ENCODE measurements around the gene UGT1A10.
"Not testable (repeated sequence)": the region's sequence is repeated elsewhere in the genome, so short reads cannot be mapped to it uniquely, and the experiment has no call there.

Gene UGT1A10

GRCh38 chr2:233636306-233636705 lies at the start of gene UGT1A10:
Gene UGT1A10, plus strand, starts transcription at chr2:233636448. Its CDS starts 75 bp downstream, at chr2:233636523.
- DNase-seq (ENCODE audit: low read depth) = not testable (repeated sequence)

DNA sequence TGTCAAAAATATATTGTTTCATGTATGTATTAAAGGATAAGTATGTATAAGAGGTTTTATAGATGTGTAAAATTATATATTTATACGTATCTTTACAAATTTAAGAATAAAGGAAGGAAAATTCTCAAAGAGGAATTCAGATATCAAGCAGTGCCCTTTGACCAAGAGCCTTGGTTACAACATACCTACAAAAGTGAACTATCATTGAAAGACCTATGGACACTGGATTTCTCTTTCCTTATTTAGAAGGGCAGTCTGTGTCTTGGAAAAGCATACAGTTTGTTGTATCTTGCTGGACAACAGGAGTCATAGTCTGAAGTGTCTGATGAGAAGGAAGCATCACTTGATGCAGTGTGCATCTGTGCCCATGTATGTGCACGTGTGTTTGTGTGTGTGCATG lies 47.8 kb upstream of the UGT1A10 start:
- no peak for DNase-seq (ENCODE audit: low read depth)

DNA sequence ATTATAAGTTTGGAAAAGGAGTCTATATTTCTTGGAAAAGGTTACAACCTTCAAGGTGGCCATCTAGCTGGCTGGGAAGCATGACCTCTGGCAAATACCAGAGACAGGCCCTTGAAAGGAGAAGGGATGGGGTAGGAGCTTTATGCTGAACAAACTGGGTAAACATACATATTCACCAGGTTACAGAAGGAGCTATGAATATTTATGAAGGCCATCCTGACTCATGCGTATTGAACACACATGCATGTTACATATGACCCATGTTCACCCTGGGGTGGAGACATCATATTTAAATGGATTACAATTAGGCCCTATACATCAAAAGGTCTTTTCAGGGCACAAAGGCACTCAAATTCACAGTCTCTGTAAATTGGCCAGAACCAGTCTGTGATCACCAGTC lies 43.5 kb upstream of the UGT1A10 start:
- not testable (repeated sequence) for DNase-seq (ENCODE audit: low read depth)

DNA sequence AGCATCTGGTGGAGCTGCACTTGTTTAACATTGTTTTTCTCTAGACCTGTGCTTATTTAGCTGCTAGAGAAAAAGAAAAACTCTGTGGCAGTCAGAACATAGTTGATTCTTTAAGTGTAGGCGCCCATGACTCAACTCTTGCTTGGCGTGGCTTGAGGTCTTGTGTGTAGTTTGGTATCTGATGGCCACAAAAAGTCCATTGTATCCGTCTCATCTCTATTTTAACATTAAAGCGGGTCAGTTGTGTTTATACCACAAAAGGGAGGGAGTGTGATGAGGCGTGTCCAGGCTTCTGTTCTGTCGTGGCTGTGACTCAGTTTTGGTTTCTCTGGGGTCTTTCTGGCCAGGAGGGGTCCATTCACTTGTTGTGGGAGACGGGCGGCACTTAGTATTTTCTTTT lies 43.0 kb upstream of the UGT1A10 start:
- no peak for DNase-seq (ENCODE audit: low read depth)

GRCh38 chr2:233597522-233597921 lies 38.7 kb upstream of the UGT1A10 start:
- DNase-seq (ENCODE audit: low read depth) = no peak

GRCh38 chr2:233598952-233599351 lies 37.3 kb upstream of the UGT1A10 start:
- no peak for DNase-seq (ENCODE audit: low read depth)

- no peak for DNase-seq (ENCODE audit: low read depth)
Observed at GRCh38 chr2:233600386-233600785, 35.9 kb upstream of the UGT1A10 start.

DNA sequence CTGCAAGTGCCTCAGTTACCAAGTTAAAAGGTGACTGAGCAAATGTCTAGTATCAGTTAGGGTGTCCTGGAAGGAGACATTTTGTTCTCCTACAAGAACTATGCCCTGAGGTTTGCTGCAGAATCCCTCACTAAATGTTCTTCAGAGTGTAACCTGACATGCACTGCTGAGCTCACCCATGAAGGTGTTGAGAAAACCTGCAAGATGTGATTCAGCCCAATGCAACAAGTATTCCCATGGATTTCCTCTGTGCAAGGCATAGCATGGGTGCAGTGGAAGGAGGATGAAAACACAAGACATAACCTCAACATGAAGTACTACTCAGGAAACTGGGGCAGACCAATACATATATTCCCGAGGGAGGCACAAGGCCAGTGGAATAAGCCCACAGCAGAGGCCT lies 34.2 kb upstream of the UGT1A10 start:
- DNase-seq (ENCODE audit: low read depth) = no peak

GRCh38 chr2:233603520-233603919 lies 32.7 kb upstream of the UGT1A10 start:
- no peak for DNase-seq (ENCODE audit: low read depth)

DNA sequence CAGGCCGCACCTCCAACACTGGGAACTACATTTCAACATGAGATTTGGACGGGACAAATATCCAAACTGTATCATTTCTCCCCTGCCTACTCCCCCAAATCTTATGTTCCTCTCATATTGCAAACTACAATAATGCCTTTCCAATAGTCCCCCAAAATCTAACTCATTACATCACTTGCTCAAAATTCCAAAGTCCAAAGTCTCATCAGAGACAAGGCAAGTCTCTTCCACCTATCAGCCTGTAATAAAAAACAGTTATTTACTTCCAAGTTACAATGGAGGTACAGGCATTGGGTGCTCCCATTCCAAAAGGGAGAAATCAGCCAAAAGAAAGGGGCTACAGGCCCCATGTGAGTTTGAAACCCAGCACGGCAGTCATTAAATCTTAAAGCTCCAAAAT lies 31.4 kb upstream of the UGT1A10 start:
- no peak for DNase-seq (ENCODE audit: low read depth)

GRCh38 chr2:233605680-233606079 lies 30.6 kb upstream of the UGT1A10 start:
- no peak for DNase-seq (ENCODE audit: low read depth)

- no peak for DNase-seq (ENCODE audit: low read depth)
Observed at GRCh38 chr2:233611284-233611683, 25.0 kb upstream of the UGT1A10 start.

- DNase-seq (ENCODE audit: low read depth) = not testable (repeated sequence)
Observed at GRCh38 chr2:233617476-233617875, 18.8 kb upstream of the UGT1A10 start, which contains the start of gene UGT1A8. Gene UGT1A8, plus strand, starts transcription at chr2:233617633. Its CDS starts 75 bp downstream, at chr2:233617708.

DNA sequence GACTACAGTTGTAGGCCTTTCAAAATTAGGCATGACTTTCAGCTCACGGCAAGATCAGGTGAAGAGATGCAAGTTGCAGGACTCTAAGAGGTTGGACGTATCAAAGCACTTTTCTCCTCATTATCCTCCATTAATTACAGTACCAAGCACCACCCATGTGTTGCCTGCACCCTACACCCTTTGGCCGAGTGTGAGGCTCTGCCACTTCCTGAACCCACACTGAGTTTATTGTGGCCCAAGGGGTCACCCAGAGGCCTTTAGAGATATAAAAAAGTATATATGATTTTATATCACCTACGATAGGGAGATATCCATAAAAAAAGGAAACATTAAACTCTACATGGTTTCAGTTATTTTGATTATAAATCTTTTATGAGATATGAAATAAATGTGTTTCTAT lies 16.0 kb upstream of the UGT1A10 start:
- no peak for DNase-seq (ENCODE audit: low read depth)

GRCh38 chr2:233621863-233622262 lies 14.4 kb upstream of the UGT1A10 start:
- not testable (repeated sequence) for DNase-seq (ENCODE audit: low read depth)

DNA sequence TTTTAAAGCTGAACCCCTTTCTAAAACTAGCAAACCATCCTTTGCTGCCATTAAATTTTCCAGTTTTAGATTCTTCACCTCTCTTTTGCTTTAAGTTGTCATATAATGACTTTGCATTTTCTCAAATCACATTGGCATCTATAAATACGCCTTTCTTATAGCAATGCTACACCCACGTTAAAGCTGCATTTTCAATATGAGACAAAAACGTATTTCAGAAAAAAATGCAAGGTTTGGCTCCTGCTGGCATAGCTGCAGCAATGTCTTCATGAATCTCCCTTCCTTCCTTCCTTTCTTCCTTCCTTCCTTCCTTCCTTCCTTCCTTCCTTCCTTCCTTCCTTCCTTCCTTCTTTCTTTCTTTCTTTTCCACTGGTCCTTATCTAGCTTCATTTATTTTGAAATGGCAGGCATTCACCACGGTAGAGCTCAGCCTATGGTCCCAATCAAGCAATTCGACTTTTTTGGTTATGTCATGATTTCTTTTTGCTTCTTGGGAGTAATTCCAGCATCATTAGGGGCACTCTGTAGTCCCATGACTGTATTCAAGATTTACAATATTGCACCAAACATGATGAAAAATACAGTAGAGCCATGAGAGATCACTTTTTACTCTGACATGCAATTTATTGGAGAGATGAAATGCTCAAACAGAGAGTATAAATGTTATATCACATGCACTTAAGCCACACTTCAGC lies 8.8 kb upstream of the UGT1A10 start:
- no peak for DNase-seq (ENCODE audit: low read depth)

- DNase-seq (ENCODE audit: low read depth) = no peak
Observed at GRCh38 chr2:233638836-233639235, 2.6 kb downstream of the UGT1A10 start.

DNA sequence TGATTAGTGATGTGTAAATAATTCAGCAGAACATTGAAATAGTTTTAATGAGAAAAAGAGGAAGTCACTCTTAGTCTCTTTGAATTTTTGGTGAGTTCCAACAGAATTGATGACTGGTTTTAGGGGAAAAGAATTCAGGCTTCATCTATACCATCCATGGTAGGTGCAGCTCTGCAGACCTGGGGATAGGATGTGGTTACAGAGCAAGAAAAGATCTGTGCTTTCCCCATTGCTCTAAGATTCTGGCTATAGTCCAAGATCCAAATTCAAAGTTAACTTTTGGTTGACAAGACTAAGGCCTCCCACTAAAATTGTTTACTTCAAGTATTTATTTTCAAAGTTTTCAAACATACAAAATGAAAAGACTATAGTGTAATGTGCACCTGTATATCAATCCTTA lies 3.6 kb downstream of the UGT1A10 start:
- DNase-seq (ENCODE audit: low read depth) = no peak

DNA sequence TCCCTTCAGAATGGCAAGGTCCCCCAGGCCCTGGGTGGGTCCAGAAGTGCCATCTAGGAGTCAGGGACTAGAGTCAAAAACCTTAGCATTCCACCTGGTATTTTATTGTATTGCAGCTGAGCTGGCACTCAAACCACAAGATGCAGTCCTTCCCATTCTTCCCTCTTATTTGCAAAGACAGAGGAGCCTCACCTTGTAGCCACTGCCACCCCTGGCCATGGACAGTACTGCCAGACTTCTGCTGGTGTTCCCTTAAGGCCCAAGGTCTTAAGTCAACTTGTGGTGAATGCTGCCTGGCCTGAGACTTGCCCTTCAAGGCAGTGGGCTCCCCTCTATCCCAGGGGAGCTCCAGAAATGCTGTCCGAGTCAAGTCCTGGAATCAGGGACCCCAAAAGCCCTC lies 6.9 kb downstream of the UGT1A10 start:
- peak; percentile 36 for DNase-seq (ENCODE audit: low read depth)

- DNase-seq (ENCODE audit: low read depth) = not testable (repeated sequence)
Observed at GRCh38 chr2:233646033-233646432, 9.8 kb downstream of the UGT1A10 start.

DNA sequence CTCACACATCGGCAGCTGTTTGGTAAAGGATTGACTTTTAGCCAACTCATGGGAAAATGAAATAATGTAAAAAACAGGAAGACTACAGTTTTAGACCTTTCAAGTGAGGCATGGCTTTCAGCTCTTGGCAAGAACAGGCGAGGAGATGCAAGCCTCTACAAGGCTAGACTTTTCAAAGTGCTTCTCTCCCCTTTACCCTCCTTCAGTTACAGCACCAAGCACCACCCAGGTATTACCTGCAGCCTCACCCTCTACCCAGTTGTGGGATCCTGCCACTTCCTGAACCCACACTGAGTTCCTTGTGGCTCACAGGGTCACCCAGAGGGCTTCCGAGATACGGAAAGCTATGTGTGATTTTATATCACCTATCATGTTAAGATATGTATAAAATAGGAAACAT lies 14.7 kb downstream of the UGT1A10 start:
- DNase-seq (ENCODE audit: low read depth) = no peak

GRCh38 chr2:233651430-233651829 lies 15.2 kb downstream of the UGT1A10 start:
- DNase-seq (ENCODE audit: low read depth) = no peak

DNA sequence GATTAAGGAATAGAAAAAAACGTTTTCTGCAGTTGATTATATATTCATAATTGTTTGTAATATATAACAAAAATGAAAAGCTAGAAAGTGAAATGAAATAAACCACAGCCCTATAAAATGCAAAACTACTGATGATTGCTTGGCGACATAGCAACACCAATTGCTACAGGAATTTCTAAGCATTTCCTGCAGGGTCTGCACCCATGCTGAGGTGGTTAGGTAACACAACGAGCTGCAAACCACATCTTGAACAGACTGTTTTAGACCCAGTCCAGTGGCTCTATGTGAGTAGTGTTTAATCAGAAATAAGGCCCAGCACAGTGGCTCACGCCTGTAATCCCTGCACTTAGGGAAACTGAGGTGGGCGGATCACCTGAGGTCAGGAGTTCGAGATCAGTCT lies 18.3 kb downstream of the UGT1A10 start:
- DNase-seq (ENCODE audit: low read depth) = no peak

DNA sequence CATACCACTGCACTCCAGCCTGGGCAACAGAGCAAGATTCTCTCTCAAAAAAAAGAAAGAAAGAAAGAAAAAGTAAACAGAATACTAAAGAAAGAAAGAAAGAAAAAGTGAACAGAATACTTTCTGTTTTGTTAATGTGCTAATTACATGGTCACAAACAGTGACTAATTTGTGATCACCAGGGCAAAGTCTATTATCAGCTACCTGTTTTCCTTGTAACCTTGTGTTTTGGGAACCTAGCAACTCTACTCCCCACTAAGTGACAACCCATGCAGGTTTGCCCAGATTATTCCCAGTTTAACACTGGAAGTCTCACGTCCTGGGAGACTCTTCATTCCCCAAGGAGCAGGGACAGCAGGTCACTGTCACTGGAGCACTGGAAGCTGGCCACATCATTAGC lies 18.8 kb downstream of the UGT1A10 start:
- no peak for DNase-seq (ENCODE audit: low read depth)
